HG03039 (cell line): ENCODE results near the gene ATXN2.
"Not testable (repeated sequence)": the region's sequence is repeated elsewhere in the genome, so short reads cannot be mapped to it uniquely, and the experiment has no call there.

ENCODE experiments used
- ATAC-seq: cut with Tn5 transposase; IDR thresholded peaks from one replicate; pipeline ENCODE4 v1.9.1; 2021; ENCODE audit warnings: mild to moderate bottlenecking, moderate library complexity; ENCODE audit not compliant: unreplicated experiment

The ATXN2 gene

GRCh38 chr12:111406474-111407376, 192.4 kb downstream of the ATXN2 start:
- ATAC-seq = no peak

GRCh38 chr12:111405859-111406473, 193.1 kb downstream of the ATXN2 start, which contains the start of gene SH2B3:
Gene SH2B3 (plus strand): TSS chr12:111405923. CDS start chr12:111418146, 12,223 bp downstream.
- ATAC-seq = no peak

GRCh38 chr12:111405149-111405858, 193.8 kb downstream of the ATXN2 start:
- peak; percentile 48 for ATAC-seq

GRCh38 chr12:111404362-111405148, 194.6 kb downstream of the ATXN2 start:
- peak; percentile 6 for ATAC-seq

DNA sequence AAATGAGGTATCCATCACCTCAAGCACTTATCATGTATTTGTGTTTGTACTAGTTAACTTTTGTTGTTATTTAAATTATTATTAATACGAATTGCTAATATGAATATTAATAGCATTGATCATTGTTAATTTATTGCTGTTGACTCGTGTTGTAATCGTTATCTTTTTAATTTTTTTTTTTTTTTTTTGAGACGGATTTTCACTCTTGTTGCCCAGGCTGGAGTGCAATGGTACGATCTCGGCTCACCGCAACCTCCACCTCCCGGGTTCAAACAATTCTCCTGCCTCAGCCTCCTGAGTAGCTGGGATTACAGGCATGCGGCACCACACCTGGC, 196.7 kb downstream of the ATXN2 start:
- not testable (repeated sequence) for ATAC-seq
